ENCODE measurements around the gene ATG9A.

DNA sequence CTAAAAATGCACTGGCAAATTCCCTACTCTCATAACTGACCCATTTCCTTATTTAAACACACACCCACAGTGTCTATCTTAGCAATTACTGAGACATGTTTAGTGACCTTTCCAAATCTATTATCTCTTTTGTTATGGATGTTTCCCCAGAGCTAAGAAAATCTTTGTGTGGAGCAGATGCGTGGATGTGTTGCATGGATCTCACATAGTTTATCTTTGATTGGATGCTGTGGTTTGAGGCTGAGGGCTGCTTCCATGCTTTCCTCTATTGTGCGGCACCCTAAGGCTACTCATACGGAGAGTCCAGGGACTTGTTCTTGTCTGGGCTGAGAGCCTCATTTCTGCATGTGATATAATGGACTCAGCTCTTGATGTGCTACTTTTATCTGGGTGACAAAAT, 4.9 kb upstream of the ATG9A start:
- TF ChIP-seq, protein P1, sequence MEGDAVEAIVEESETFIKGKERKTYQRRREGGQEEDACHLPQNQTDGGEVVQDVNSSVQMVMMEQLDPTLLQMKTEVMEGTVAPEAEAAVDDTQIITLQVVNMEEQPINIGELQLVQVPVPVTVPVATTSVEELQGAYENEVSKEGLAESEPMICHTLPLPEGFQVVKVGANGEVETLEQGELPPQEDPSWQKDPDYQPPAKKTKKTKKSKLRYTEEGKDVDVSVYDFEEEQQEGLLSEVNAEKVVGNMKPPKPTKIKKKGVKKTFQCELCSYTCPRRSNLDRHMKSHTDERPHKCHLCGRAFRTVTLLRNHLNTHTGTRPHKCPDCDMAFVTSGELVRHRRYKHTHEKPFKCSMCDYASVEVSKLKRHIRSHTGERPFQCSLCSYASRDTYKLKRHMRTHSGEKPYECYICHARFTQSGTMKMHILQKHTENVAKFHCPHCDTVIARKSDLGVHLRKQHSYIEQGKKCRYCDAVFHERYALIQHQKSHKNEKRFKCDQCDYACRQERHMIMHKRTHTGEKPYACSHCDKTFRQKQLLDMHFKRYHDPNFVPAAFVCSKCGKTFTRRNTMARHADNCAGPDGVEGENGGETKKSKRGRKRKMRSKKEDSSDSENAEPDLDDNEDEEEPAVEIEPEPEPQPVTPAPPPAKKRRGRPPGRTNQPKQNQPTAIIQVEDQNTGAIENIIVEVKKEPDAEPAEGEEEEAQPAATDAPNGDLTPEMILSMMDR (IDR thresholded peaks at IDR 0.05): no peak
- TF ChIP-seq POLR2A (IDR thresholded peaks at IDR 0.05): no peak
